Vagina (tissue), 2 donors: ENCODE data around the gene HOXC5. TPM values are rescaled to one million over a fixed set of nuclear protein-coding genes. Genes with fewer than 3 reads are reported as not detected.
A peak's percentile ranks its signal among the peaks of the same experiment; 100 is the strongest.

Experiments
- DNase-seq, 2 donors: peaks; one replicate each; pipeline ENCODE4 v3.0.0-alpha.2; 2017; ENCODE audit errors: extremely low spot score in 2 of 2
- H3K27ac ChIP-seq: fragments of 200-600 bp; sonication (generic); one replicate; pipeline ENCODE4 v1.5.1; 2019
- H3K27me3 ChIP-seq: fragments of 200-600 bp; sonication (generic); one replicate; pipeline ENCODE4 v1.5.1; 2019
- H3K36me3 ChIP-seq, 2 donors: fragments of 200-600 bp; sonication (generic); one replicate each; pipeline ENCODE4 v1.5.1; 2017 to 2019
- H3K4me1 ChIP-seq: fragments of 200-600 bp; sonication (generic); one replicate; pipeline ENCODE4 v1.5.1; 2019
- H3K4me3 ChIP-seq, 2 donors: fragments of 200-600 bp; sonication (generic); 1 replicate in 1 of 2; 2 replicates in 1 of 2; pipeline ENCODE4 v1.5.1; 2016 to 2019
- H3K9me3 ChIP-seq: fragments of 200-600 bp; sonication (generic); one replicate; pipeline ENCODE4 v1.5.1; 2019
- CTCF ChIP-seq, 3 experiments: fragments of 450-650 bp in 2 of 3; fragments of 200-600 bp in 1 of 3; sonication (generic) in 1 of 3; IDR thresholded peaks; one replicate each; pipeline ENCODE4 v1.5.1; 2017 to 2019; ENCODE audit warnings: antibody characterized with exemption in 3 of 3, mild to moderate bottlenecking in 2 of 3, moderate library complexity in 2 of 3
- POLR2A ChIP-seq, 2 donors: fragments of 450-650 bp; IDR thresholded peaks; one replicate each; pipeline ENCODE4 v1.6.1; 2017; ENCODE audit warnings: antibody characterized with exemption in 2 of 2, mild to moderate bottlenecking in 2 of 2, moderate library complexity in 2 of 2
- POLR2AphosphoS5 ChIP-seq, 2 donors: sonication (generic); formaldehyde crosslinking; IDR thresholded peaks; one replicate each; pipeline ENCODE4 v1.9.0; 2017; ENCODE audit warnings: antibody characterized with exemption in 2 of 2, mild to moderate bottlenecking in 2 of 2, low read depth in 1 of 2; ENCODE audit not compliant: insufficient read depth in 1 of 2
- intact Hi-C: fragments of 100-400 bp; cut with DNase I; formaldehyde crosslinking; loops from one replicate; pipeline ENCODE4 v1.15.1; 2023
- total RNA-seq: library from RNA; depleted of rRNA; stranded (reverse); fragments of >200 nt; gene quantifications from one replicate; pipeline ENCODE4 v1.2.3, GENCODE V29; 2016

Gene HOXC5
- total RNA-seq, 1 donor from 2014 or later, result not detected

GRCh38 chr12:54005853-54006558 lies 26.8 kb upstream of the HOXC5 start:
- peaks cover 19% of the 10 kb centered on the region for H3K27me3 ChIP-seq
- peaks cover 16% of the 10 kb centered on the region for H3K4me1 ChIP-seq
- H3K36me3 ChIP-seq, result no peaks in the 10 kb centered on the region

GRCh38 chr12:54006559-54007220 lies 26.2 kb upstream of the HOXC5 start:
- DNase-seq, result no peak
- intact Hi-C loops, result loop anchor here (2.0 to 5.0 kb wide), 2 partner anchors 184 to 201 kb away; no protein-coding TSS in a partner anchor
- H3K4me3 ChIP-seq, result peak overlapping the region; percentile 27 to 37
- TF ChIP-seq CTCF (IDR thresholded peaks at IDR 0.05) (no peak), POLR2A (IDR thresholded peaks at IDR 0.05) (no peak), POLR2AphosphoS5 (IDR thresholded peaks at IDR 0.05; ENCODE audit: insufficient read depth in 1 of 2, low read depth in 1 of 2) (no peak)
- H3K27ac ChIP-seq, result no peak overlapping the region
- H3K9me3 ChIP-seq, result no peaks in the 10 kb centered on the region
- peaks cover 19% of the 10 kb centered on the region for H3K27me3 ChIP-seq
- no peaks in the 10 kb centered on the region for H3K36me3 ChIP-seq
- peaks cover 16% of the 10 kb centered on the region for H3K4me1 ChIP-seq

More at GRCh38 chr12:54005853-54006558, 26.8 kb upstream of the HOXC5 start:
- no peak for DNase-seq
- Histone ChIP-seq H3K9me3 (no peaks in the 10 kb centered on the region), H3K4me3 (peak overlapping the region; percentile 27 to 37), H3K27ac (no peak overlapping the region)
- TF ChIP-seq POLR2AphosphoS5 (IDR thresholded peaks at IDR 0.05; ENCODE audit: insufficient read depth in 1 of 2, low read depth in 1 of 2), result peak in 1 of 2 donors; percentile 42
- no peak for TF ChIP-seq POLR2A (IDR thresholded peaks at IDR 0.05)
- TF ChIP-seq CTCF (IDR thresholded peaks at IDR 0.05), result peak; percentile 85 to 95 (median 95)
- intact Hi-C loops, result loop anchor here (2.0 to 5.0 kb wide), 2 partner anchors 185 to 201 kb away; no protein-coding TSS in a partner anchor

GRCh38 chr12:54007538-54008259 lies 25.2 kb upstream of the HOXC5 start:
- no peak overlapping the region for H3K4me3 ChIP-seq
- peaks cover 16% of the 10 kb centered on the region for H3K4me1 ChIP-seq
- no peak overlapping the region for H3K27ac ChIP-seq
- H3K9me3 ChIP-seq, result no peaks in the 10 kb centered on the region
- intact Hi-C loops, result loop anchor here (2.0 to 5.0 kb wide), 2 partner anchors 183 to 200 kb away; no protein-coding TSS in a partner anchor
- no peaks in the 10 kb centered on the region for H3K36me3 ChIP-seq
- TF ChIP-seq POLR2AphosphoS5 (IDR thresholded peaks at IDR 0.05; ENCODE audit: insufficient read depth in 1 of 2, low read depth in 1 of 2), result no peak
- TF ChIP-seq CTCF (IDR thresholded peaks at IDR 0.05), result no peak
- no peak for TF ChIP-seq POLR2A (IDR thresholded peaks at IDR 0.05)
- H3K27me3 ChIP-seq, result peaks cover 21% of the 10 kb centered on the region
- no peak for DNase-seq

GRCh38 chr12:54008260-54008552 lies 24.6 kb upstream of the HOXC5 start:
- H3K27ac ChIP-seq, result no peak overlapping the region
- intact Hi-C loops, result loop anchor here (5.0 kb wide), 1 partner anchor 199 kb away; no protein-coding TSS in a partner anchor

More at GRCh38 chr12:54008260-54008552, 24.6 kb upstream of the HOXC5 start:
- Histone ChIP-seq H3K4me3 (no peak overlapping the region), H3K4me1 (peaks cover 16% of the 10 kb centered on the region), H3K9me3 (no peaks in the 10 kb centered on the region), H3K36me3 (no peaks in the 10 kb centered on the region), H3K27me3 (peaks cover 21% of the 10 kb centered on the region)
- TF ChIP-seq POLR2AphosphoS5 (IDR thresholded peaks at IDR 0.05; ENCODE audit: insufficient read depth in 1 of 2, low read depth in 1 of 2), result no peak
- no peak for TF ChIP-seq CTCF (IDR thresholded peaks at IDR 0.05)
- TF ChIP-seq POLR2A (IDR thresholded peaks at IDR 0.05), result no peak
- DNase-seq, result no peak
